HG02623 (cell line): ENCODE measurements around the gene F2R.

Source experiments
- ATAC-seq: cut with Tn5 transposase; IDR thresholded peaks from one replicate; pipeline ENCODE4 v1.9.1; 2021; ENCODE audit warnings: moderate library complexity; ENCODE audit not compliant: unreplicated experiment

The F2R gene

GRCh38 chr5:76690037-76690679, 25.8 kb upstream of the F2R start:
- no peak for ATAC-seq

GRCh38 chr5:76690704-76691466, 25.0 kb upstream of the F2R start:
- no peak for ATAC-seq

GRCh38 chr5:76691467-76692273, 24.3 kb upstream of the F2R start:
- ATAC-seq, result no peak

- no peak for ATAC-seq
These were observed 23.7 kb upstream of the F2R start for GRCh38 chr5:76692274-76692540.

GRCh38 chr5:76692651-76693050, 23.3 kb upstream of the F2R start:
- ATAC-seq, result no peak

- ATAC-seq, result no peak
These were observed 22.8 kb upstream of the F2R start for GRCh38 chr5:76693141-76693540.

- ATAC-seq, result no peak
These were observed 21.6 kb upstream of the F2R start for GRCh38 chr5:76694317-76694716.

- no peak for ATAC-seq
These were observed 20.6 kb upstream of the F2R start for GRCh38 chr5:76695346-76695745.

- ATAC-seq, result no peak
These were observed 19.7 kb upstream of the F2R start for GRCh38 chr5:76696251-76696650.

- no peak for ATAC-seq
These were observed 18.3 kb upstream of the F2R start for GRCh38 chr5:76697670-76698069.

- ATAC-seq, result no peak
These were observed 15.4 kb upstream of the F2R start for GRCh38 chr5:76700571-76700970.

- ATAC-seq, result no peak
These were observed 14.6 kb upstream of the F2R start for GRCh38 chr5:76701298-76701697.

GRCh38 chr5:76703707-76704106, 12.2 kb upstream of the F2R start:
- no peak for ATAC-seq

GRCh38 chr5:76704131-76704663, 11.7 kb upstream of the F2R start:
- no peak for ATAC-seq

GRCh38 chr5:76705574-76705973, 10.4 kb upstream of the F2R start:
- no peak for ATAC-seq

GRCh38 chr5:76709762-76710161, 6.2 kb upstream of the F2R start:
- ATAC-seq, result no peak

- ATAC-seq, result no peak
These were observed 4.9 kb upstream of the F2R start for GRCh38 chr5:76710991-76711390.

- ATAC-seq, result no peak
These were observed 1.0 kb upstream of the F2R start for GRCh38 chr5:76714751-76715485.

GRCh38 chr5:76715486-76715735, 515 bp upstream of the F2R start:
- no peak for ATAC-seq

- ATAC-seq, result no peak
These were observed 681 bp downstream of the F2R start for GRCh38 chr5:76716456-76717157.
